Stimulated activated CD4-positive, alpha-beta T cell treated with anti-CD3 and anti-CD28 coated beads, Interleukin-1b, Interleukin-23, amount 100 ng/mL, for 48 hours (primary cell): Measurements from ENCODE around the gene BRWD1.
"Not testable (repeated sequence)": the region's sequence is repeated elsewhere in the genome, so short reads cannot be mapped to it uniquely, and the experiment has no call there.

Source experiments
- DNase-seq: peaks from one replicate; pipeline ENCODE4 v3.0.0-alpha.2; 2020

BRWD1 gene

GRCh38 chr21:39281207-39281606 is 32.2 kb downstream of the BRWD1 start:
- no peak for DNase-seq

GRCh38 chr21:39269620-39270019 is 43.8 kb downstream of the BRWD1 start:
- no peak for DNase-seq

- DNase-seq = no peak
Measured at GRCh38 chr21:39265603-39266002, 47.8 kb downstream of the BRWD1 start.

GRCh38 chr21:39263372-39263771 is 50.1 kb downstream of the BRWD1 start:
- DNase-seq = no peak

GRCh38 chr21:39258207-39258606 is 55.2 kb downstream of the BRWD1 start:
- no peak for DNase-seq

GRCh38 chr21:39251326-39251725 is 62.1 kb downstream of the BRWD1 start:
- no peak for DNase-seq

GRCh38 chr21:39238275-39238674 is 75.2 kb downstream of the BRWD1 start:
- no peak for DNase-seq

- DNase-seq = no peak
Measured at GRCh38 chr21:39232861-39233291, 80.6 kb downstream of the BRWD1 start.

GRCh38 chr21:39224930-39225329 is 88.5 kb downstream of the BRWD1 start:
- no peak for DNase-seq

GRCh38 chr21:39221997-39222486 is 91.4 kb downstream of the BRWD1 start:
- no peak for DNase-seq

GRCh38 chr21:39221282-39221996 is 92.0 kb downstream of the BRWD1 start:
- no peak for DNase-seq

- DNase-seq = not testable (repeated sequence)
Measured at GRCh38 chr21:39220875-39221274, 92.6 kb downstream of the BRWD1 start.

- no peak for DNase-seq
Measured at GRCh38 chr21:39220150-39220549, 93.3 kb downstream of the BRWD1 start.

- DNase-seq = no peak
Measured at GRCh38 chr21:39218082-39218409, 95.4 kb downstream of the BRWD1 start.

- DNase-seq = no peak
Measured at GRCh38 chr21:39217356-39218081, 95.9 kb downstream of the BRWD1 start.

- DNase-seq = no peak
Measured at GRCh38 chr21:39216290-39216689, 97.1 kb downstream of the BRWD1 start.

GRCh38 chr21:39215078-39215477 is 98.4 kb downstream of the BRWD1 start:
- no peak for DNase-seq

GRCh38 chr21:39209334-39209688 is 104.1 kb downstream of the BRWD1 start:
- no peak for DNase-seq

- DNase-seq = no peak
Measured at GRCh38 chr21:39208624-39209333, 104.7 kb downstream of the BRWD1 start.

- DNase-seq = no peak
Measured at GRCh38 chr21:39204134-39204533, 109.3 kb downstream of the BRWD1 start.

- DNase-seq = no peak
Measured at GRCh38 chr21:39198800-39199199, 114.6 kb downstream of the BRWD1 start.

GRCh38 chr21:39197448-39198233 is 115.8 kb downstream of the BRWD1 start:
- no peak for DNase-seq

GRCh38 chr21:39196838-39197237 is 116.6 kb downstream of the BRWD1 start:
- DNase-seq = no peak
